Activated B cell treated with CpG ODN at 0.5 μM for 24 hours (primary cell): ENCODE data around the gene CCDC12. TPM values are rescaled to one million over a fixed set of nuclear protein-coding genes. Genes with fewer than 3 reads are reported as not detected.

Experiments
- ATAC-seq: fragments of 200-7000 bp; cut with Tn5 transposase; one replicate; pipeline ENCODE4 v1.10.0; 2021; ENCODE audit warnings: low read depth, mild to moderate bottlenecking, moderate library complexity
- CTCF ChIA-PET: fragments of 350-600 bp; sonication (Branson Sonifier 250); formaldehyde crosslinking; loops from one replicate; lab custom pipeline; 2021; ENCODE audit warnings: antibody characterized with exemption; lab: Charles Lee
- POLR2A ChIA-PET: fragments of 350-600 bp; sonication (Branson Sonifier 250); formaldehyde crosslinking; loops from one replicate; lab custom pipeline; 2021; ENCODE audit warnings: antibody characterized with exemption; lab: Charles Lee
- DNase-seq: peaks from one replicate; pipeline ENCODE4 v3.0.0; 2022
- H3K27ac Mint-ChIP-seq: one replicate; pipeline ENCODE4 v1.8.0; 2020; ENCODE audit warnings: mixed read lengths
- H3K27me3 Mint-ChIP-seq: one replicate; pipeline ENCODE4 v1.8.0; 2021; ENCODE audit warnings: mixed read lengths
- H3K36me3 Mint-ChIP-seq: one replicate; pipeline ENCODE4 v1.8.0; 2021; ENCODE audit warnings: low read depth, mixed read lengths
- H3K4me1 Mint-ChIP-seq: one replicate; pipeline ENCODE4 v1.8.0; 2021; ENCODE audit warnings: mixed read lengths
- H3K4me3 Mint-ChIP-seq: one replicate; pipeline ENCODE4 v1.8.0; 2020; ENCODE audit warnings: mild to moderate bottlenecking, mixed read lengths
- H3K9me3 Mint-ChIP-seq: one replicate; pipeline ENCODE4 v1.8.0; 2020; ENCODE audit warnings: mixed read lengths
- intact Hi-C: fragments of 100-400 bp; cut with micrococcal nuclease; formaldehyde crosslinking; loops from one replicate; pipeline ENCODE4 v1.15.1; 2024
- total RNA-seq: library from RNA; stranded (reverse); gene quantifications from 2 replicates; pipeline ENCODE4 v1.2.3, GENCODE V29; 2022
- TF ChIP-seq, protein P1 (sequence below): fragments of 200-600 bp; IDR thresholded peaks from one replicate; pipeline ENCODE4 v1.8.0; 2022; ENCODE audit warnings: antibody characterized with exemption, mild to moderate bottlenecking

CCDC12 gene
- total RNA-seq, 1 donor from 2014 or later: 98.4 TPM

DNA sequence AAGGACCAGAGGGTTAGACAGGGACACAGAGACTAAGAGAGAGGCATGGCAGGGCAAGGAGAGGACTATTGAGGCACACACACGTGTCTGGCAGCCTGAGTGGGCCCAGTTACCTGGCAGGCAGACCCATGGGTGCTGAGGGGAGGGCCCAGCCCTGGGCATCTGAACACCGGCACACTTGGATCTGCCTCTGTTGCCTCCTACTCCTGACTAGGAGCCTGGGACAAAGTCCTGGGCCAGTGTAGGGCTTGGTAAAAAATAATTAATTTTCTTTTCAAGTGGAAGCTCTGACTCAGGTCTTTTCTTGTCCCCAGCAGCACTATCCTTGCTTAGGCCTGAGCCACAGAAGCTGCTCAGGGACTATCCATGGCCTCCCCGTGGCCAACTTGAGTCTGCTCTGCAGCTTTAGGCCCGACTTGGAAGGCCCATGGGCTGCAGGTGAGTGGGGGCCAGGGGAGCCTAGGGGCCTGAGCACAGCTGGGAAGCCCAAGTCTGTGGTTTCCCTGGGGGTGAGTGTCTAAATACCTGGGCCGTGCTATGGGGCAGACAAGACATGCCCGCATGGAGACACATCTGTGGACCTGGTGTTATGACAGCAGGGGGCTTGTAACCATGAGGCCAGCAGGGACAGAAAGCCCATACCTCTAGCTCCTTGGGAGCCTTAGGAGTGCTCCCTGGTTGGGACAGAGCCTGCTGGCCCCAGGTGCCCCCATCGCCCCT lies 99.0 kb downstream of the CCDC12 start, which contains the start of gene PTH1R:
PTH1R (plus strand) TSS at position 316 of the 720 bp plus-strand sequence. CDS start 5,839 bp downstream, outside the sequence.
- TF ChIP-seq, protein P1, sequence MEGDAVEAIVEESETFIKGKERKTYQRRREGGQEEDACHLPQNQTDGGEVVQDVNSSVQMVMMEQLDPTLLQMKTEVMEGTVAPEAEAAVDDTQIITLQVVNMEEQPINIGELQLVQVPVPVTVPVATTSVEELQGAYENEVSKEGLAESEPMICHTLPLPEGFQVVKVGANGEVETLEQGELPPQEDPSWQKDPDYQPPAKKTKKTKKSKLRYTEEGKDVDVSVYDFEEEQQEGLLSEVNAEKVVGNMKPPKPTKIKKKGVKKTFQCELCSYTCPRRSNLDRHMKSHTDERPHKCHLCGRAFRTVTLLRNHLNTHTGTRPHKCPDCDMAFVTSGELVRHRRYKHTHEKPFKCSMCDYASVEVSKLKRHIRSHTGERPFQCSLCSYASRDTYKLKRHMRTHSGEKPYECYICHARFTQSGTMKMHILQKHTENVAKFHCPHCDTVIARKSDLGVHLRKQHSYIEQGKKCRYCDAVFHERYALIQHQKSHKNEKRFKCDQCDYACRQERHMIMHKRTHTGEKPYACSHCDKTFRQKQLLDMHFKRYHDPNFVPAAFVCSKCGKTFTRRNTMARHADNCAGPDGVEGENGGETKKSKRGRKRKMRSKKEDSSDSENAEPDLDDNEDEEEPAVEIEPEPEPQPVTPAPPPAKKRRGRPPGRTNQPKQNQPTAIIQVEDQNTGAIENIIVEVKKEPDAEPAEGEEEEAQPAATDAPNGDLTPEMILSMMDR: no peak
- CTCF ChIA-PET: interaction anchor here (1.3 kb wide), 1 partner anchor 10 kb away, joined by 4 read pairs; no protein-coding TSS in a partner anchor
- POLR2A ChIA-PET: no interaction called here
- DNase-seq: no peak
- Mint-ChIP-seq H3K9me3 (no peaks in the 10 kb centered on the region), H3K4me1 (peaks cover 25% of the 10 kb centered on the region), H3K36me3 (no peaks in the 10 kb centered on the region), H3K27ac (no peak within 1 kb of the TSS), H3K4me3 (no peak within 1 kb of the TSS), H3K27me3 (peaks cover 17% of the 10 kb centered on the region)
- ATAC-seq: no peak
- intact Hi-C loops: no loop called here

DNA sequence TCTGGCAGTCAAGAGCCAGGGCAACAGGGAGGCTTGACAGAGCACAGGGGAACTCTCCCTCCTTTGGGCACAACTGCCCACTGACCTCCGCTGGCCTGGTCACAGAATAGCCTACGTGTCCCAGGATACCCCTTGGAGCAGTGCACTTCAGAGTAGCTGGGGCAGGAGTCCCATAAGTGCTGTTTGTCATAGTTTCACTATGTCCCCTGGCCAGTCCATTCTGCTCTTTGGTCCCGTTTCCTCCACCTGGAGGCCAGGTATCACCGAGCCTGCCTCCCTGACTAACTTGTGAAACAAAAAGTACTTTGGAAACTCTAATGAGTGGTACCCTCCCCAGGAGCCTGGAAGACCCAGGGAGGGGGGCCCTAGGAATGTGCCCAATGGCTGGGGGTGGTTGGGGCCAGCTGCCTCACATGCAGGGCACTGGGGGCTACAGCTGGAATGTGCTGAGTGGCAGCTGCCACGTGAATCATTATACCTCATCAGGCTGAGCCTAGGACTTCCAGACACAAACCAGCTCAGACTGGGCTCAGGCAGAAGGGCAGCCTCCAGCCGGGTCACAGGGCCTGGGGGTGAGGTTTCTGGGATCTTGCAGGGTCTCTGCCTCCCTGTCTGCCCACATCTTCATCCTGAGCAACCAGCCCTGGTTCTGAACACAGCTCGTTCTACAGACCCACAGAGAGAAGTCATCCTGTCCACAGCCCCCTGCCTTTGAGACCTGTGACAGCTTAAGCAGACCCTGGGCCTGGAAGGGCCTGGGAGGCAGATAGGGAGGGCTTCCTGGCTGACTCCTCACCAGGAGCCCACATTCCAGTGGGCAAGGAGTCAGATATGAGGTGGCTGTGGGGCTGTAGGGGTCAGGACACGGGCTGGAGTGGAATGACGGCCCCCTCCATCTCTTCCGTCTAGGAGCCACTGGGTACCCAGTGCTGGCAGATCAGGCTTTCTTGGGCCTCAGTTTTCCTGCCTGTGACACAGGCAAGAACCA lies 99.9 kb downstream of the CCDC12 start:
- Mint-ChIP-seq H3K27ac (no peak overlapping the region), H3K4me1 (peaks cover 23% of the 10 kb centered on the region), H3K9me3 (no peaks in the 10 kb centered on the region), H3K4me3 (no peak overlapping the region), H3K27me3 (peaks cover 15% of the 10 kb centered on the region), H3K36me3 (no peaks in the 10 kb centered on the region)
- DNase-seq (no peak), ATAC-seq (no peak)
- intact Hi-C loops: no loop called here
- TF ChIP-seq, protein P1: no peak
- ChIA-PET CTCF (interaction anchor here (1.3 kb wide), 1 partner anchor 10 kb away, joined by 4 read pairs; no protein-coding TSS in a partner anchor), POLR2A (no interaction called here)

DNA sequence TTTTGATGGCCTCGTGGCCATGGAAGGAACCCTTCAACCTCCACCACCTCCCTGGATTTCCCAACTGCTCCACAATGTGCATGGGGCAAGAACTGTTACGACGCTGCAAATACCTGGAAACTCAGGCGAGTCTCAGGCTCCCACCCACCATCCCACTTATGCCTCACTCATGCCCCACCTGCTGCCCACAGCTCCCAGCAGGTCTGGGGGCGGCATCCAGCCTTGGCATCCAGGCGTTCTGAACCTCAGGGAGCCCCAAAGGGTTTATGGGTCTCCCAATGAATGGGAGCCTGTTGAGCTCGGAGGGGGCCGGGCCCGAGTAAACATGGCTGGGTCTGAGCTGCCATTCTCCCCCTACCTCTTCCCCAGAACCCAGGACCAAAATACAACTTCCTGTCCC lies 101.0 kb downstream of the CCDC12 start:
- H3K36me3 Mint-ChIP-seq: no peaks in the 10 kb centered on the region
- ChIA-PET CTCF (no interaction called here), POLR2A (no interaction called here)
- ATAC-seq: no peak
- H3K27me3 Mint-ChIP-seq: peaks cover 13% of the 10 kb centered on the region
- H3K27ac Mint-ChIP-seq: no peak overlapping the region
- TF ChIP-seq, protein P1: no peak
- intact Hi-C loops: no loop called here
- no peak for DNase-seq
- H3K4me1 Mint-ChIP-seq: peaks cover 21% of the 10 kb centered on the region
- H3K9me3 Mint-ChIP-seq: no peaks in the 10 kb centered on the region
- H3K4me3 Mint-ChIP-seq: no peak overlapping the region

DNA sequence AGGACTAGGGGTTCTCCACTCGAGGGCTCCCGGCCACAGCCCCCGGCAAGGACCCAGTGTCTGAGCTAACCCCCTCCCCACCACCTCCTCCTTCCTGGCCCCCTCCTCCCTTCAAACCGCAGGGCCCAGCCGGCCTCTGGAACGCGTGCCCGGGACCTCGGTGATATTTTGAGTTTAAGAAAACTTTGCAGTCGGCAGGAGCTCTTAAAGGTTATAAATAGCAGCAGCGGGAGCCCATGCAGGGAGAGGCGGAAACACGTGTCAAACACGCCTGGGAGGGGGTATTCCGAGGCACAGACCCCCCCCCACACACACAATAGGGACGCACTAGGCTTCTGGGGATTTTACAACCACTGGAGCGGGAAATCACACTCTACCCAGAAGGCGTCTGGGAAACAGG lies 102.1 kb downstream of the CCDC12 start:
- ChIA-PET POLR2A (no interaction called here), CTCF (no interaction called here)
- Mint-ChIP-seq H3K4me3 (no peak overlapping the region), H3K9me3 (no peaks in the 10 kb centered on the region), H3K27ac (no peak overlapping the region), H3K27me3 (peaks cover 4% of the 10 kb centered on the region), H3K36me3 (no peaks in the 10 kb centered on the region), H3K4me1 (peaks cover 20% of the 10 kb centered on the region)
- TF ChIP-seq, protein P1: no peak
- intact Hi-C loops: no loop called here
- DNase-seq: no peak
- ATAC-seq: no peak

DNA sequence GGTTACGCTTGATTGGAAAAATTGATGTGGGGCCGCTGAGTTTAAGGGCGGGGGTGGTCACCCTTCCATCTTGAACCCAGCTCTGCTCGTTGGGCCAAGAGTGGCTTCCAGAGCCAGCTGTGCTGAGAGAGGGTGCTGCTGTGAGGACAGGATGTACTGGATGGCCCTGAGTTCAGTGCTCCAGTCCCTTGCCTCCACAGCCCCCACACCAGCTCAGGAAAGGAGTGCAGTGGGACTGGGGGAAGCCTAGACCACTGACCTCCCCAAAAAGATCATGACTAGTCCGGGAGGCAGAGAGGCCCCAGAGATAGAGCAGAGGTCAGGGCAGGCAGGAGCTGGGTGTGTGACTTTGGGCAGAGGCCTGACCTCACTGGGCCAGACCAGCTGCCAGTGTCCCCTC lies 103.0 kb downstream of the CCDC12 start:
- intact Hi-C loops: no loop called here
- no peak overlapping the region for H3K4me3 Mint-ChIP-seq
- H3K9me3 Mint-ChIP-seq: no peaks in the 10 kb centered on the region
- H3K27me3 Mint-ChIP-seq: peaks cover 4% of the 10 kb centered on the region
- no peak for ATAC-seq
- peaks cover 20% of the 10 kb centered on the region for H3K4me1 Mint-ChIP-seq
- no peaks in the 10 kb centered on the region for H3K36me3 Mint-ChIP-seq
- ChIA-PET CTCF (interaction anchor here (0.7 to 1.2 kb wide), 3 partner anchors 13 to 29 kb away, joined by 3 read pairs; no protein-coding TSS in a partner anchor), POLR2A (no interaction called here)
- TF ChIP-seq, protein P1: no peak
- no peak for DNase-seq
- H3K27ac Mint-ChIP-seq: no peak overlapping the region
